Posterior vena cava (tissue), 2 donors: Measurements from ENCODE around the gene SCAF4. TPM values are rescaled to one million over a fixed set of nuclear protein-coding genes. Genes with fewer than 3 reads are reported as not detected.
"Not testable (repeated sequence)": the region's sequence is repeated elsewhere in the genome, so short reads cannot be mapped to it uniquely, and the experiment has no call there.

Experiments
- DNase-seq: peaks from one replicate; pipeline ENCODE4 v3.0.0-alpha.2; 2020; ENCODE audit warnings: low spot score
- intact Hi-C, 2 donors: fragments of 100-400 bp; cut with DNase I; formaldehyde crosslinking; loops; one replicate each; pipeline versions ENCODE4 v1.14.1 to v1.14.2; 2022 to 2023
- long read RNA-seq, 2 donors: library from polyadenylated mRNA; unstranded; transcript quantifications; one replicate each; pipeline ENCODE4 v2.0.0, GENCODE V29; 2020 to 2021
- total RNA-seq, 2 donors: library from RNA; stranded (reverse); fragmentation: NEBNext Ultra II Directional; extraction: Animal tissue kit (Norgen Biotek cat#: 25700); gene quantifications; one replicate each; pipeline ENCODE4 v1.2.1, GENCODE V29; 2021
- donor health status: DM: yes; HTN: yes; CAD: no.
- donor health status: DM: yes; HTN: yes; CAD: no.

SCAF4 gene
- total RNA-seq: 10 to 100 TPM; 22.3 to 26.4 TPM
- long read RNA-seq, donor 1, partial matches to known transcripts: 4 of 6 reads
- long read RNA-seq, donor 1, other reads (novel, unspliced or antisense): 2 of 6 reads
- long read RNA-seq, donor 2, partial matches to known transcripts: 7 of 11 reads
- long read RNA-seq, donor 2, other reads (novel, unspliced or antisense): 1 of 11 reads

GRCh38 chr21:31731857-31732596 lies at the start of gene SCAF4:
Gene SCAF4, minus strand, starts transcription at chr21:31732118. Its CDS starts 426 bp downstream, at chr21:31731692.
- intact Hi-C loops: loop anchor here in 1 of 2 donors (5.0 kb wide), 1 partner anchor 1600 kb away; no protein-coding TSS in a partner anchor

DNA sequence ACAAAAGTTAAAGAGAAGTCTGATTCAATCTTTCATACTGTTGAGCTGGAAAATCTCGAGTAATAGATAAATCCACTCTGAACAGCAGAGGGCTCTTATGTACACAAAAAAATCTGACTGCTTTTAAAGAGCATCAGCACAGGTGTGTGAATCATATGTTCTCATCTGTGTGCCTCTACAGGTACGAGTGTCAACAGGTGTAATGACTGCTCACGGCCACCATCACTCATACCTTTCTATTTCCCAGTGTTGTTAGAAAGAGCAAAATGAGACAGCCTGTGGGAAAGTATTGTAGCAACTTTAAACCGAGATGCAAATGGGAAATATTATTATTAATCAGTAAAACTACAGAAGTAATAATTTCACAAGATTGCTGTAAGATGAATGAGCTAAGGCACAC lies 49.0 kb upstream of the SCAF4 start:
- intact Hi-C loops: loop anchor here in 1 of 2 donors (10.0 kb wide), 1 partner anchor 474 kb away; no protein-coding TSS in a partner anchor
- no peak for DNase-seq

More at GRCh38 chr21:31731857-31732596, at the start of gene SCAF4:
- DNase-seq: peak; percentile 97

DNA sequence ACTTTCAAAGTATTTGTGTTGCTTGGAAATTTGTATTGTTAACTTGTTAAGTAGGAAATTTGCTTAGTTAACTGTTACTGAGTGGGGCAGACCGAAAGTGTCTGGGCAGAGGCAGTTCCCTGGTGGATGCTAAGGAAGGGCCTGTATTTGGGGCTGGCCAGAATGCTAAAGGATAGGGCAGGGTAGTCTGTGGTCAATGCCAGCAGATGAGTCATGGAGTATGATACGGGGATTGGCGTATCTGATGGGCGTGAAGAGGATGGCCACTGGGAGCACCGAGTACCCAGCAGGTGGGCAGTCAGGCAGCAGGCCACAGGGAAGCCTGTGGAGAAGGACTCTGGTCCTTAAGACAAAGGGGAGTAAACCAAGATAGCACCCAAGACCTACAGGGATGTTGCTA lies 46.6 kb upstream of the SCAF4 start:
- DNase-seq: no peak
- intact Hi-C loops: no loop called here

DNA sequence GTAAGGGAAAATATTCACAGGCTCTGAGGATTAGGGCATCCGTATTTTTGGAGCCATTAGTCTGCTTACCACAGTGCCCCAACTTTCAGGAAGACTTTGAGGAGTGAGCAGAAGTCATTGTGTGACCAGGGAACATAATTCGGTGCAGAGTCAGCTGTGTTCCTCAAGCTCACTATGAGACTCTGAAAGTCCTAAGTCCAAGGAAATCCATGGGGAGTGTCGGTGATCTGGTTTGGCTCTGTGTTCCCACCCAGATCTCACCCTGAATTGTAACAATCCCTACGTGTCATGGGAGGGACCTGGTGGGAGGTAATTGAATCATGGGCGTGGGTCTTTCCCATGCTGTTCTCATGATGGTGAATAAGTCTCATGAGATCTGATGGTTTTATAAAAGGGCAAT lies 45.9 kb upstream of the SCAF4 start:
- intact Hi-C loops: no loop called here
- no peak for DNase-seq

DNA sequence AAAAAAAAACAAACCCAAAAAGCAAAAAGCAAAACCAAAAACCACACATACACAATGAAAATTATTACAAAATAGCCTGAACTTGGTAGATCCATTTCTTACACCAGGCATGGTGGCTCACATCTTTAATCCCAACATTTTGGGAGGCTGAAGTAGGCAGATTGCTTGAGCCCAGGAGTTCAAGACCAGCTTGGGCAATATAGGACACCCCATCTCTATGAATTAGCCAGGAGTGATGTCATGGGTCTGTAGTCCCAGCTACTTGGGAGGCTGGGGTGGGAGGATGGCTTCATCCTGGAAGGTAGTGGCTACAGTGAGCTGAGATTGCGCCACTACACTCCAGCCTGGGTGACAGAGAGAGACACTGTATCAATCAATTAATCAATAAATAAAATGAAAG lies 42.1 kb upstream of the SCAF4 start:
- intact Hi-C loops: no loop called here
- no peak for DNase-seq

DNA sequence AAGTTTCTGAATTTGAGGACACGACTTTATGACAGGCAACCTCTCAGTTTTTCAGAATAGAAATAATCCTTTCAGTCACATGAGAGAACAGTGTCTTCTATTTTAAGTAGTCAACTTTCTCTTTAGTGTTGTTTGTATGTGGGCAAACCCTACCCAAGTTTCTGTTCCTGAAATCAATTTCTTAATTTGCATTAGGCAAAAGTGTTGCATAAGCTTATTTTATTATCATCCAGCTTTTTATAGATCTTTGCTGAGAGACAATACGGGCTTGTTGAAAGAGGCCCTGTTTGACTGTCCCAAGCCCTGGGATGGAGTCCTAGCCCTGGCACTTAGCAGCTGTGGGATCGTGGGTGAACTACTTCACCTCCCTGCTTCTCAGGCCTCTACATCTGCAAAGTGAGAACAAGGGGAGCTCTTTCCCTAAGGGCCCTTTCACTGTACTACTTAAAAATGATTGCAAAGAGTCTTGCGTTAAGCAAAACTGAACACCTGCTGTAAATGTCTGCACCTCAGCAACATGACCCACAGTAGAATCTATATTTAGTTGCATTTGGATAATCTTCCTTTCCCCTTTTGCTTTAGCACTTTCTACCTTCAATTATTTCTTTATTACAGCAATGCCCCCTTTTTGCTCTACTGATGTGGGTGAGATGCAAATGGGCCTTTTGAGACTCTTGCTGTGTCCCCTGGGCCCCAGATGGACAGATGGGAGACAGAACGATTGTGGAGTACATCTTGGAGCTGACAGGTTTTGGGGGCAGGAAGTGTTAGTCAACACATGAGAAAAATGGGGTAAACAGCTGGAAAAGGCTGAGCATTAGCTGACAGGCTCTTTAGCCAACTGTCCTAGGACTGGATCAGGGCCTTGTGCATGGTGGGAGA lies 41.0 kb upstream of the SCAF4 start:
- no peak for DNase-seq
- intact Hi-C loops: no loop called here

GRCh38 chr21:31771685-31772084 lies 39.8 kb upstream of the SCAF4 start:
- intact Hi-C loops: no loop called here
- no peak for DNase-seq

- intact Hi-C loops: no loop called here
Observed at GRCh38 chr21:31768710-31769109, 36.8 kb upstream of the SCAF4 start.

GRCh38 chr21:31766899-31767298 lies 35.0 kb upstream of the SCAF4 start:
- intact Hi-C loops: no loop called here
- no peak for DNase-seq

More at GRCh38 chr21:31768710-31769109, 36.8 kb upstream of the SCAF4 start:
- DNase-seq: no peak

GRCh38 chr21:31765850-31766249 lies 33.9 kb upstream of the SCAF4 start:
- DNase-seq, intact Hi-C loops: not testable (repeated sequence)

DNA sequence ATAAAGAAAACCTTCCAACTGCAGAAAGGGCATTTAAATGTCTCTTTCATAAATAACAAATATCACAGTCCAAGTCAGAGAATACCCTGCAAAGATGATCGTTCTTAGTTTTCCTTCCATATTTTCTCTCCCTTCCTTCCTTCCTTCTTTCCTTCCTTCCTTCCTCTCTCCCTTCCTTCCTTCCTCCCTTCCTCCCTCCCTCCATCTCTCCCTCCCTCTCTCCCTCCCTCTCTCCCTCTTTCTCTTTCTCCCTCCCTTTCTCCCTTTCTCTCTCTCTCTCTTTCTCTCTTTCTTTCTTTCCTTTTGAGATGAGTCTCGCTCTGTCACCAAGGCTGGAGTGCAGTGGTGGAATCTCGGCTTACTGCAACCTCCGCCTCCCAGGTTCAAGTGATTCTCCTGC lies 29.0 kb upstream of the SCAF4 start:
- no peak for DNase-seq
- intact Hi-C loops: no loop called here

GRCh38 chr21:31756787-31757186 lies 24.9 kb upstream of the SCAF4 start:
- DNase-seq: no peak
- intact Hi-C loops: no loop called here

GRCh38 chr21:31755027-31755426 lies 23.1 kb upstream of the SCAF4 start:
- intact Hi-C loops: no loop called here
- DNase-seq: no peak

DNA sequence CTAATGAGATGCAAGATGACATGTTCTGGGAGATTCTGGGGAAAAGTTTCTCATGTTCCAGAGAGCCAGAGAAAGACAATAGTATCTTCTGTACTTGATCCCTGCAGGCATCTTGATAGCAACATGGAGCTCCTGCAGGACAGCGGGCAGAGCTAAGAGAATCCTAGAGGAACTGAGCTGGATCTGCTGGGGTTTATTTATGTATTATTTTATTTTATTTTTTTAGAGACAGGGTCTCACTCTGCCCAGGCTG lies 22.7 kb upstream of the SCAF4 start:
- intact Hi-C loops: no loop called here
- DNase-seq: no peak

DNA sequence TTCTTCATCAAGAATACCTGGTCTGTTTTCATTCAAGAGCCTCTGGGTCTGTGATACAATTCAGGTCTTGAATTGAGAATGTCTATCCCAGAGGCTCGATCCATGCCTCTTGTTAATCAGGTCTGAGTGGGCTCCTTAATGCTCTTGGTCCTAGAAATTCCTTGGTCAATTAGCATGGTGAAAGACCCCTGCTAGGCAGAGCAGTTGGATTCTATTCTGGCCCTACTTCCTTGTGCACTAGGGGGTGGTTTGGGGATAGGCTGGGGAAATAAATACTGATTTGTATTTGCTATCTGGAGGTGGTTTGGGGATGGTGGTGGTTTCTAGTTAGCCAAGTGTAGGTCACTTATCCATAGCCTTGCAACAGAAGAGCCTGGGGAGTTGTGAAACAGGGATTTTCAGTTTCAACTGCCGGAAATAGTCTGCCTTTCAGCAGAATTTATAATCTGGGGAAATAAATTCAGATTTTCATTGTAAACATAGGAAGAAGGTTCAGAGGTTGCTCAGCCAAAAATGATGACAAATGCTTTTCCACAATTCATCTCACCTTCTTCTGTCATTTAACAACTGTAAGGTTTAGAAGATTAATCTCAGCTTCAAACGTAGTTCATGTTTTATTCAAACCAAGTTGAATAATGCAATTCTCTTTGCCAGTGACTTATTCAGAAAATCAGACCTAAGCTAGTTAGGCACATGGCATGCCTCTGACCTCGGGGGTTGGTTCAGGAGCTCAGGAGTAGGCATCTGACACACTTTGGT lies 22.2 kb upstream of the SCAF4 start:
- no peak for DNase-seq
- intact Hi-C loops: no loop called here

DNA sequence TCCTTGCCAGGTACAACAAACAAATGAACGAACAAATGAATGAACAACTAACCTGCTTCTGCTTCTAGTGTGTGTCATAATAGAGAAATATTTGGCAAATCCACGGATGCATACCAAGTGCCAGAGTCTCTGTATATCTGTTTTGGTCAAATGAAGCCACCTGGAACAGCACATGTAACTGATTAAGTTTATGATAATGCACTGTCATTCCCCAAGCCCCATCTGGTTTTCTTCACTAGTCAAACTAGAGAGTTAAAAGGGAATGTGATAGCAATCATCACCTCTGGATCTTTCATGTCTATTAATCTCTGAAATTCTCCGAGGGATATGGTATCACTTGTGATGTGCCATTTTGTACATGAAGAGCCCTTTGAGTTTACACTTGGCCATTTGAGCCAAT lies 21.0 kb upstream of the SCAF4 start:
- no peak for DNase-seq
- intact Hi-C loops: no loop called here

DNA sequence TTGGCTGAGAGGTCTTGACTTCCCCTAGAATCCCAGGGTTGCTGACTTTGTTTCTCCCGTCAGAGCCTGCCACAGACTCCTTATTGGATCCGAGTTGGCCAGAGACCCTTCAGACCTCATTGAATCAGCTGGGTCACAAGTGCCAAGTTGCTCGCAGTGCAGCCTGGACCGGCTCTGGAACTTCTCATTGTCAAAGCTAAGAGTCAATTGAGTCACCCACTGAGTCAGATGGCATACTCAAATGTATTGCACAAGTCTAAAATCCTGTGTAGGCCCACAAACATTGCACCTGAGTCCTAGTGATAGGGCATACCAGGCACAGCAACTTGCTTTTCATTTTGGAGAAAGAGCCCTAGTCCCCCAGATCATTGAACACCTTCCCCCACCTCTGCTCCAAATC lies 20.4 kb upstream of the SCAF4 start:
- DNase-seq: no peak
- intact Hi-C loops: no loop called here

- DNase-seq: no peak
- intact Hi-C loops: no loop called here
Observed at GRCh38 chr21:31750843-31751242, 18.9 kb upstream of the SCAF4 start.

- intact Hi-C loops: no loop called here
Observed at GRCh38 chr21:31744182-31744800, 12.4 kb upstream of the SCAF4 start.

More at GRCh38 chr21:31744182-31744800, 12.4 kb upstream of the SCAF4 start:
- DNase-seq: no peak
